GM03348 (cell line): ENCODE results near the gene GRIN2D.

ENCODE experiments used
- DNase-seq: peaks from one replicate; pipeline ENCODE4 v3.0.0; 2012; ENCODE audit warnings: low spot score

The GRIN2D gene

DNA sequence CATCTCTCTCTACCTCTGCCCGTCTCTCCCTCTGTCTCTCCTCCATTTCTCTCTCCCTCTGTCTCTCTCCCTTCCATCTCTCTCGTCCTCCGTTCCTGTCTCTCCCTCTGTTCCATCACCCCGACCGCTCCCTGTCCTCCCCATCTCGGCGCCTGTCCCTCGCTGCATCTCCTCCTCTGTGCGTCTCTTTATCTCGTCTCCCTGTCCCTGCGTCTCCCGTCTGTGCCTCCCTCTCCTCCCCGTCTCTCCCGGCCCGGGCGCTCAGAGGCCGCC lies 4.6 kb downstream of the GRIN2D start:
- DNase-seq, result no peak

DNA sequence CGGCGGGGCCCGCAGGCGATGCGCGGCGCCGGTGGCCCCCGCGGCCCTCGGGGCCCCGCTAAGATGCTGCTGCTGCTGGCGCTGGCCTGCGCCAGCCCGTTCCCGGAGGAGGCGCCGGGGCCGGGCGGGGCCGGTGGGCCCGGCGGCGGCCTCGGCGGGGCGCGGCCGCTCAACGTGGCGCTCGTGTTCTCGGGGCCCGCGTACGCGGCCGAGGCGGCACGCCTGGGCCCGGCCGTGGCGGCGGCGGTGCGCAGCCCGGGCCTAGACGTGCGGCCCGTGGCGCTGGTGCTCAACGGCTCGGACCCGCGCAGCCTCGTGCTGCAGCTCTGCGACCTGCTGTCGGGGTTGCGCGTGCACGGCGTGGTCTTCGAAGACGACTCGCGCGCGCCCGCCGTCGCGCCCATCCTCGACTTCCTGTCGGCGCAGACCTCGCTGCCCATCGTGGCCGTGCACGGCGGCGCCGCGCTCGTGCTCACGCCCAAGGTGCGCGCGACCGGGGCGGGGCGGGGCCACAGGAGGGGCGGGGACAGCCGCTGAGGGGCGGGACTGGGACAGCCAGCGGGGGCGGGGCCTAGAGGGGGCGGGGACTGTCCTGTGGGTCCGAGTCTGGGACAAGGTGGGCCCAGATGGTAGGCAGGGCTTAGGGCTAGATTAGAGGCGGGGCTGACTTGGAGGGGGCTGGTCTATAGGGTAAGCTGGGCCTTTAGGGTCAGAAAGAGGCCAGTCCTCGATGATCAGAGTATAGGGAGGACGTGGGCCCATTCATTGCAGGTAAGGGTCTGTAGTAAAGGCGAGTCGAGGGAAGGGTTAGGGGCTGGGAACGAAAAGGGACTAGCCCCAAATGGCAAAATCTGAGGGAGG lies 5.1 kb downstream of the GRIN2D start:
- peak; percentile 91 for DNase-seq

- peak; percentile 78 for DNase-seq
Observed at GRCh38 chr19:48400018-48400742, 6.7 kb downstream of the GRIN2D start.

- no peak for DNase-seq
Observed at GRCh38 chr19:48401287-48401686, 7.8 kb downstream of the GRIN2D start.

- DNase-seq, result peak; percentile 50
Observed at GRCh38 chr19:48403606-48404005, 10.1 kb downstream of the GRIN2D start.

DNA sequence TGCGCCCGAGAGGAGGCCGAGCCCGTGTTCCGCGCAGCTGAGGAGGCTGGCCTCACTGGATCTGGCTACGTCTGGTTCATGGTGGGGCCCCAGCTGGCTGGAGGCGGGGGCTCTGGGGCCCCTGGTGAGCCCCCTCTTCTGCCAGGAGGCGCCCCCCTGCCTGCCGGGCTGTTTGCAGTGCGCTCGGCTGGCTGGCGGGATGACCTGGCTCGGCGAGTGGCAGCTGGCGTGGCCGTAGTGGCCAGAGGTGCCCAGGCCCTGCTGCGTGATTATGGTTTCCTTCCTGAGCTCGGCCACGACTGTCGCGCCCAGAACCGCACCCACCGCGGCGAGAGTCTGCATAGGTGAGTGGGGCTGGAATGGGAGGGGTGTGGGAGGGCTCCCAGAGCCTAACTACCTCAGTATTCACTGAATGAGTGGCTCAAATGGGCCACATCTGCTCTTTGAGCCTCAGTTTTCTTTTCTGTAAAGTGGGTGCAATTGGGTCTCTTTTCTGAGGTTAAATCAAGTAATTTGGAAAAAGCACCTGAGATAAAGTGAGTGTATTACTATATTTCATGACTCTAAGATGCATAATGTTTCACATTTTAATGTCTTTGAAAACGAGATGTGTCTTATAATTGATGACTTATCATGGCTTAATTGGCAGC lies 11.7 kb downstream of the GRIN2D start:
- DNase-seq, result no peak

- DNase-seq, result no peak
Observed at GRCh38 chr19:48405850-48406249, 12.4 kb downstream of the GRIN2D start.

DNA sequence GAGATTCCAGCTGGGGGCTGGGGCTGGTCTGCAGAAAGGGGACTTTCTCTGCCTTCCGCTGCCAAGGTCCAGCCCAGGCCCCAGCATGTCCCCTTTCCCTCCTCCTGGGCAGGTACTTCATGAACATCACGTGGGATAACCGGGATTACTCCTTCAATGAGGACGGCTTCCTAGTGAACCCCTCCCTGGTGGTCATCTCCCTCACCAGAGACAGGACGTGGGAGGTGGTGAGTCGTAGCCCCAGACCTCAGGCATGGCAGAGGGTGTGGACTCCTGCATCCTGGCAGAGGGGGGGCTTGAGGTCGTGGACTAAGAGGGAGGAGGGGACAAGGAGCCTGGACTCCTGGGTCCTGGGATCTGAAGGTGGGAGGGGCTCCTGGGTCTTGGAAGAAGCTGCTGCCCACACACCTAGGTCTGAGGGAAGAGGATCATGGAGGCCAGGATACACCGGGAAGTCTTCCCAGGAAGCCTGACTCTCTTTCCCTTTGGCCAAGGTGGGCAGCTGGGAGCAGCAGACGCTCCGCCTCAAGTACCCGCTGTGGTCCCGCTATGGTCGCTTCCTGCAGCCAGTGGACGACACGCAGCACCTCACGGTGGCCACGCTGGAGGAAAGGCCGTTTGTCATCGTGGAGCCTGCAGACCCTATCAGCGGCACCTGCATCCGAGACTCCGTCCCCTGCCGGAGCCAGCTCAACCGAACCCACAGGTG lies 20.6 kb downstream of the GRIN2D start:
- peak; percentile 61 for DNase-seq

DNA sequence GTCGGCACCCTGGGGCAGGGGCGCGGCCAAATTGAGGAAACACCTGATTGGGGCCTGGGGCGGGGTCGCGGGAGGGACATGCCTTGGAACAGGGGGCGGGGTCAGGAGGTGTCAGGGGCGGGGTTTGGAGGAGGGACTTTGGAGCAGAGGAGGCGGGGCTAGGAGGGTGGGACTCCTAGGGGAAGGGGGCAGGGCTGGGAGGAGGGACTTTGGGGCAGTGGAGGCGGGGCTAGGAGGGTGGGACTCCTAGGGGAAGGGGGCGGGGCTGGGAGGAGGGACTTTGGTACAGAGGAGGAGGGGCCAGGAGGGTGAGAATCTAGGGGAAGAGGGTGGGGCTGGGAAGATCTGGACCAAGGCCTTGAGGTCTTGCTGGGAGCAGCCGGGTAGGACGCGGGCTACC lies 21.9 kb downstream of the GRIN2D start:
- DNase-seq, result peak; percentile 51

DNA sequence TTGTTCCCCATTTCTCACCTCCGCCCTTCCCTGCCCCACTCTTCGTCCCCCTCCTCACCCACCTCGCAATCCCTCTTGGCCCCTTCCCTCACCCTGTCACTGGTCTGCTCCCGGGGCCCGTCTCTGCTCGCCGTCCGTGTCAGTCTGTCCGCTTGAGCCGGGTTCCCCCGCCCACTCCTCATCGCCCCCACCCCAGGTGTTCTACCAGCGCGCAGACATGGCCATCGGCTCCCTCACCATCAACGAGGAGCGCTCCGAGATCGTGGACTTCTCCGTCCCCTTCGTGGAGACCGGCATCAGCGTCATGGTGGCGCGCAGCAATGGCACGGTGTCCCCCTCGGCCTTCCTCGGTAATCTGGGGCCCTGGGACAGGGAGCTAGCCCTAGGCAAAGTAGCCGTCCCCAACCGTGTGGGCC lies 22.3 kb downstream of the GRIN2D start:
- DNase-seq, result no peak

DNA sequence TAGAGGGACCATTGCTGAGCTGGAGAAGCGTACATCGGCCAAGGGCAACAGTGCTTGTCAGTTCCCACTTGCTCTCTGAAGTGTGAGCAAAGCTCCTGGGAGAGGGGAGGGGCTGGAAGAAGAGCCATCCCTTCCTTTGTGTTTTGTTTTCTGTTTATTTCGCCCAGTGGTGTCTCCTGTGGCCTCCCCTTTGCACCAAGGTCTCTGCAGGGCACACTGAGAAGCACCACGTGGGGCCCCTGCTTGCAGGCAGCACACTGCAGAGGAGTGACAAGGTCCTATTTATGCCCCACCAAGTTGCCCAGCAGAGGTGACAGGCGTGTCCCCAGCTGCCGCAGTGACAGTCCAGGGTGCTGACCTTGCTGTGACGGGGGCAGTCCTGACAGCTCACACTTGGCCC lies 24.0 kb downstream of the GRIN2D start:
- no peak for DNase-seq

- no peak for DNase-seq
Observed at GRCh38 chr19:48418317-48419064, 25.0 kb downstream of the GRIN2D start.

- DNase-seq, result peak; percentile 58
Observed at GRCh38 chr19:48419158-48419920, 25.9 kb downstream of the GRIN2D start.

DNA sequence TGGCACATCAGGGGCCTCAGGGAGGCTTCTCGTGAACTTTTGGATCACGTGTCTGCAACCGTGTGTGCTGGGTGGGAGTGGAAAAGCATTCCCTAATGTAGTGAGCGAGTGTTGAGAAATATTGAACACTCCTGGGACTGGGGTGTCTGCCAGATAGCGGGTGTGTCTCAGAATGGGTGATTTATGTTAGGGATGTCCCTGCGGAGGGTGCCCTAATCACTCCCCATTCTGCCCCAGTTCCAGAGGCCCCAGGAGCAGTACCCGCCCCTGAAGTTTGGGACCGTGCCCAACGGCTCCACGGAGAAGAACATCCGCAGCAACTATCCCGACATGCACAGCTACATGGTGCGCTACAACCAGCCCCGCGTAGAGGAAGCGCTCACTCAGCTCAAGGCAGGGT lies 28.1 kb downstream of the GRIN2D start:
- DNase-seq, result no peak

DNA sequence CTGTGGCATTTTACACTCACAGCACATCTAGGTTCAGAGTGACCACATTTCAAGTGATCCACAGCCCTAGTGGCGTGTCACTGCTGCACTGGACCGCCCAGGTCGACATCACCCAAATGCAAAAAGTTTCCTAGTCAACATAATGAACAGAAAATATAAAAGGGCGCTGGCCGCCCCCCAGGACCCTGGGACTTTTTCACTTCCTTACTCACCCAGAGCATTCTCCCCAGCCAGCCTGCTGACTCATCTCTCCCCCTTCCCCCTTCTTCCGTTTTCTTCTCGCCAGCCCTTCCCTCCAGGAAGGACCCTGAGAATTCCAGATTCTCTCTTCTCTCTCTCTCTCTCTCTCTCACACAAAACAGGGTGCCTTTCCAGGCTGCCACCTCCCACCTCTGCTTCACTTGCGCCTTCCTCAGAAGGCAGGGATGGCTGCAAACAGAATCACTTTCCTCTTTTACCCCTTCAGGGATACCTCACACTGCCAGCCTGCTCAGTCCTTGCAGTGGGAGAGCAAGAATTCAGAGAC lies 31.3 kb downstream of the GRIN2D start:
- peak; percentile 75 for DNase-seq

DNA sequence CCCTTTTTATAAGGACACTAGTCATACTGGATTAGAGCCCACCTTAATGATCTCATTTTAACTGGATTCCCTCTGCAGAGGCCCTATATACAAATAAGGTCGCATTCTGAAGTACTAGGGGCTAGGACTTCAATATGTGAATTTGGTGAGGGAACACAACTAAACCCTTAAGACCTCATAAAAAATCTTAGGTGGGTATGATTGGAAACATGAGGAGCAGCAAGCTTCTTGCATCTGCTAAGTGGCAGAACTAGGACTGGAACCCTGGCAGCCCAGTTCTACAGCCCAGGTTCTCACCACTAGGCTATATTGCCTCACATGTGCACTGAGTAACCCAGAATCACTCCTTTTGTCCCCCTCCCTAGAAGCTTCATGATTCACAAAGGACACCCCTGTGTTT lies 35.2 kb downstream of the GRIN2D start:
- DNase-seq, result no peak

DNA sequence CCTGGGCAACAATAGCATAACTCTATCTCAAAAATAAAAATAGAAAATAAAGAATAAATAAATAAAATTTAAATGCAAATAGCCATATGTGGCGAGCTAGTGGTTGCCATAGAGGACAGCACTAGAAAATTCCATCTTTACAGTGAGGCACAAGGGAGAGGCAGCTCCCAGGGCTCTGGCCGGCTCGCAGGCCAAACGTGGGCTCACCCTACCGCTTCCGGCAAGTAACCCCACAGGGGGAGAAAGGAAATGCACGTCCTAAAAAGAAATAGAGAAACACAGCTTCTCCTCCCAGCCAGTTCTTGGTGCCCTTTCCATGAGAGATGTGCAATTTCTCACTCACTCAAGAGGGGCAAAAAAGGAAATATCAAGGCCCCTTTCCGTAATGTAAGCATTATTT lies 39.9 kb downstream of the GRIN2D start:
- DNase-seq, result no peak

GRCh38 chr19:48436586-48436985 lies 43.1 kb downstream of the GRIN2D start:
- no peak for DNase-seq

GRCh38 chr19:48441360-48442050 lies 48.0 kb downstream of the GRIN2D start:
- DNase-seq, result no peak
